Loucy (cell line): ENCODE data around the gene COL5A1.

Source experiments
- H2AFZ ChIP-seq: fragments of 200-600 bp; sonication (generic); 2 replicates; pipeline ENCODE4 v1.6.0; 2016; ENCODE audit warnings: antibody characterized with exemption, mild to moderate bottlenecking, low read length, moderate library complexity
- H3F3A ChIP-seq: fragments of 200-600 bp; 2 replicates; pipeline ENCODE4 v1.6.0; 2016; ENCODE audit warnings: antibody characterized with exemption, low read depth, mild to moderate bottlenecking
- H3K27me3 ChIP-seq: fragments of 200-600 bp; sonication (generic); 2 replicates; pipeline ENCODE4 v1.6.1; 2014; ENCODE audit warnings: low read length, mild to moderate bottlenecking; ENCODE audit not compliant: insufficient read depth, poor library complexity, severe bottlenecking
- H3K36me3 ChIP-seq: fragments of 200-600 bp; sonication (generic); 2 replicates; pipeline ENCODE4 v1.6.1; 2016; ENCODE audit warnings: low read length; ENCODE audit not compliant: insufficient read depth
- H3K4me1 ChIP-seq: fragments of 200-600 bp; sonication (generic); 2 replicates; pipeline ENCODE4 v1.5.1; 2014; ENCODE audit warnings: low read length, mild to moderate bottlenecking; ENCODE audit not compliant: insufficient read depth, poor library complexity, severe bottlenecking
- H3K4me2 ChIP-seq: fragments of 200-600 bp; sonication (generic); 2 replicates; pipeline ENCODE4 v1.6.0; 2014; ENCODE audit warnings: antibody characterized with exemption, low read length, low read depth, mild to moderate bottlenecking; ENCODE audit not compliant: poor library complexity, severe bottlenecking
- H3K4me3 ChIP-seq: fragments of 200-600 bp; sonication (generic); 2 replicates; pipeline ENCODE4 v1.5.1; 2014; ENCODE audit warnings: low read length, mild to moderate bottlenecking, mixed read lengths; ENCODE audit not compliant: poor library complexity, severe bottlenecking
- H3K79me2 ChIP-seq: fragments of 200-600 bp; sonication (generic); 2 replicates; pipeline ENCODE4 v1.6.1; 2014; ENCODE audit warnings: low read length; ENCODE audit not compliant: insufficient read depth
- H3K9ac ChIP-seq: fragments of 200-600 bp; sonication (generic); 2 replicates; pipeline ENCODE4 v1.6.0; 2014; ENCODE audit warnings: mild to moderate bottlenecking, low read depth, low read length, moderate library complexity; ENCODE audit not compliant: poor library complexity, severe bottlenecking
- H3K9me2 ChIP-seq: fragments of 200-600 bp; sonication (generic); replicated peaks from 2 replicates; pipeline ENCODE4 v1.6.1; 2016; ENCODE audit warnings: low read depth, low read length, mixed read lengths
- H3K9me3 ChIP-seq: fragments of 200-600 bp; sonication (generic); 2 replicates; pipeline ENCODE4 v1.6.1; 2014; ENCODE audit warnings: mild to moderate bottlenecking, antibody characterized with exemption, low read length, low read depth; ENCODE audit not compliant: insufficient read depth
- H4K20me1 ChIP-seq: fragments of 200-600 bp; sonication (generic); 2 replicates; pipeline ENCODE4 v1.6.0; 2014; ENCODE audit warnings: antibody characterized with exemption, low read length, mild to moderate bottlenecking; ENCODE audit not compliant: insufficient read depth, poor library complexity, severe bottlenecking
- CTCF ChIP-seq: fragments of 200-600 bp; sonication (generic); conservative IDR thresholded peaks from 2 replicates; pipeline ENCODE4 v1.5.1; 2014; ENCODE audit warnings: mild to moderate bottlenecking, antibody characterized with exemption, low read length
- EZH2phosphoT487 ChIP-seq: fragments of 200-600 bp; IDR thresholded peaks from 2 replicates; pipeline ENCODE4 v1.6.1; 2018; ENCODE audit warnings: antibody characterized with exemption, mild to moderate bottlenecking, moderate library complexity, borderline replicate concordance

The COL5A1 gene

DNA sequence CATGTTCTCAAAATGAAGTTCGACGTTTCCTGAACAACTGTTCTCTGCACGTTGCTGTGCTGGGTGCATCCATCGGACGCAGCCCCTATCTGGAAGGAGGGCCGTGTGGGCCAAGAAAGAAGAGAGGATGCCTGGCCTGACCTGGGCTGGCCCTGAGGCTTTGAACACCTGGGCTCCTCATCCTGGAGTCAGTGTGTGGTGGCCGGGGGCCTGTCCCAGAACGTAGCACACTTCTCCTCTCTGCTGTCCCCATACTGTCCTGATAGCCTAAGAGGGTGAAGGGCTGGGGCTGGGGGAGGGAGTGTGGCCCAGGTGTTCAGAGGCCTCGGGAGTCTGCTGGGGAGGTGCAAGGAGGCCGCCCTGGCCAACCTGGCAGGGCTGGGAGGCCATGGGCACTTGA, 21.5 kb downstream of the COL5A1 start:
- Histone ChIP-seq H3K27me3 (no peaks in the 10 kb centered on the region), H3K9me2 (no peaks in the 10 kb centered on the region), H3K9me3 (peaks cover 13% of the 10 kb centered on the region; the same call in 1 of the 2 replicates), H3K9ac (no peak overlapping the region), H3K79me2 (no peaks in the 10 kb centered on the region), H3F3A (no peaks in the 10 kb centered on the region), H2AFZ (no peak overlapping the region), H4K20me1 (no peaks in the 10 kb centered on the region), H3K36me3 (no peaks in the 10 kb centered on the region), H3K4me3 (no peak overlapping the region), H3K4me2 (no peak overlapping the region), H3K4me1 (no peaks in the 10 kb centered on the region)
- TF ChIP-seq CTCF (no peak), EZH2phosphoT487 (no peak)

- no peaks in the 10 kb centered on the region for H3K4me1 ChIP-seq
- no peaks in the 10 kb centered on the region for H3F3A ChIP-seq
- H3K79me2 ChIP-seq, result no peaks in the 10 kb centered on the region
- H3K4me2 ChIP-seq, result no peak overlapping the region
- TF ChIP-seq CTCF (peak; percentile 35), EZH2phosphoT487 (no peak)
- no peak overlapping the region for H2AFZ ChIP-seq
- H3K27me3 ChIP-seq, result no peaks in the 10 kb centered on the region
- no peaks in the 10 kb centered on the region for H3K9me2 ChIP-seq
- no peak overlapping the region for H3K9ac ChIP-seq
- no peaks in the 10 kb centered on the region for H3K36me3 ChIP-seq
- H3K9me3 ChIP-seq, result peaks cover 13% of the 10 kb centered on the region; the same call in 1 of the 2 replicates
- H3K4me3 ChIP-seq, result no peak overlapping the region
- H4K20me1 ChIP-seq, result no peaks in the 10 kb centered on the region
These were observed 22.3 kb downstream of the COL5A1 start for GRCh38 chr9:134663753-134664415.

GRCh38 chr9:134664446-134664845, 22.8 kb downstream of the COL5A1 start:
- Histone ChIP-seq H3K4me2 (no peak overlapping the region), H3K4me3 (no peak overlapping the region), H3K27me3 (no peaks in the 10 kb centered on the region), H4K20me1 (no peaks in the 10 kb centered on the region), H3K9me3 (peaks cover 13% of the 10 kb centered on the region; the same call in 1 of the 2 replicates), H3K79me2 (no peaks in the 10 kb centered on the region), H3F3A (no peaks in the 10 kb centered on the region), H3K36me3 (no peaks in the 10 kb centered on the region), H3K9me2 (no peaks in the 10 kb centered on the region), H3K4me1 (no peaks in the 10 kb centered on the region), H2AFZ (no peak overlapping the region), H3K9ac (no peak overlapping the region)
- no peak for TF ChIP-seq CTCF
- no peak for TF ChIP-seq EZH2phosphoT487
